Activated CD4-positive, alpha-beta T cell treated with anti-CD3 and anti-CD28 coated beads for 1 hour (primary cell): ENCODE results near the gene ABCF1.

ENCODE experiments used
- DNase-seq: peaks from one replicate; pipeline ENCODE4 v3.0.0-alpha.2; 2020

ABCF1 gene

DNA sequence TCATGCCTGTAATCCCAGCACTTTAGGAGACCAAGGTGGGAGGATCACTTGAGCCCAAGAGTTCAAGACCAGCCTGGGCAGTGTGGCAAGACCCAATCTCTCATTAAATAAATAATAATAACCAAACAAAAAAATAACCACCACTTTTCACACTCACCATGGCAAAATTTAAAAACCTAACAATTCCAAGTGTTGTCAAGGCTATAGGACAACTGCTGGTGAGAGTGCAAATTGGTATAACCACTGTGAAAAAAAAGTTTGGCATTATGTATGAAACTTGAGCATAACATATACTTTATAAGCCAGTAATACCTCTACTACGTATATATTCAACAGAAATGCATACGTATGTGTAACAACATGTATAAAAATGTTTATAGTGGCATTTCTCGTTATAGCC, 10.3 kb upstream of the ABCF1 start:
- no peak for DNase-seq

DNA sequence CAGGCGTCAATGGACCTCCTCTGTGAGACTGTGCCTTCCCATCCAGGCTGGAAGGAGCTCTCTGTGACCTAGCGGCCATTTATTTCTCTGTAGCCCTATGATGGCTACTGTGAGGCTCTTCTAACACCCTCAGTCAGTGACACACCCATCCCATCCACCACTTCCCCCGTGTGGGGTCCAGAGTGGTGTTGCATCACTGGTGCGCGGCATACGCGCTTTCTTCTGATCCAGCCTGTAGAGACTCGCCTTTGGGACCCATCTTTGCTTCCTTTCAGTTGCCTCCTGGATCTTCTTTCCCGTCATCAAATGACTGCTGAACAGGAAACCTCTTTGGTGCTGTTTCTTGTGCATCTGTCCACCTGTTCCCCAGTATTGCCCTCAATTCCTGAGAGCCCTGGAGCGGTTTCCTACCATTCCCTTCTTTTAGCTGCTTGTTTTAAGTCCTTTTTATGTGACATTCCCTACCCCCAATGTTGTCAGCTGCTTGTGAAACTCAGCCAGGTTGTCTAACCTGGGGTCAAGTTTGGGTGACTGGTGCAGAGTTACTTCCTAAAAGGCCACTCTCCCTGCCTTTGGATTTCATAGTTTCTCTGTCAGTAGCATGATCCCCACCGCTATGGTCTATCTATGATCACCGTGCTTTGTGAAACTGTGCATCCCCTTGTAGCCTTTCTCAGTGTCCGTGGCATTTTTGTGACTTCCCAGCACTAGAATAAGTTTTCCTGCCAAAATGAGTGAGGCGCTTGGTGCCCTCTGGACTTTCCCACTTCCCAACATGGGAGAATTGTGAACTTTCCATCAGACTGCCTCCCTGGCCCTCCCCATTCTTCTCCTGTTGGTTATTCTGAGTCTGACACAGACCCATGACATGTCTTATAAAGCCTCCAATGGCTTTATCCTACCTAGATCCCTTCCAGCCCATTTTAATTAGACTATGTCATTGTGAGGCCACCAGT, 8.5 kb upstream of the ABCF1 start:
- DNase-seq: no peak

DNA sequence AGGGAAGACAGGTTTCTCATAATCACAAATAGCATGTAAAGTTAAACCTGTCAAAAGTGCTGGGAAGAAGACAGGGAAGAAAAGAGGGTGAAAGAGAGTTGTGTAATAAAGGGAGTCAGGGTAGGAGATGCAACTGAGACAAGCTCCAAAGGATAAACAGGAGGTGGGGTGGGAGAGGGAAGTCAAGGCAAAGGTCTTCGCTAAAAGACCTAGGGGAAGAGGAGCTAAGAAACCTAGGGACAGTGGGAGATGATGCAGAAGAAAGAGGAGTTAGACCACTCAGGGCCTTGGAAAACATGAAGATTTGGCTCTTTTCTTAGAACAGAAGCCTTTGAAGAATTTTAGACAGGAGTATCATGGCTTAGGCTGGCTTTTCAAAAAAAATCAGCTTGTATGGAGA, 7.1 kb upstream of the ABCF1 start:
- DNase-seq: no peak

DNA sequence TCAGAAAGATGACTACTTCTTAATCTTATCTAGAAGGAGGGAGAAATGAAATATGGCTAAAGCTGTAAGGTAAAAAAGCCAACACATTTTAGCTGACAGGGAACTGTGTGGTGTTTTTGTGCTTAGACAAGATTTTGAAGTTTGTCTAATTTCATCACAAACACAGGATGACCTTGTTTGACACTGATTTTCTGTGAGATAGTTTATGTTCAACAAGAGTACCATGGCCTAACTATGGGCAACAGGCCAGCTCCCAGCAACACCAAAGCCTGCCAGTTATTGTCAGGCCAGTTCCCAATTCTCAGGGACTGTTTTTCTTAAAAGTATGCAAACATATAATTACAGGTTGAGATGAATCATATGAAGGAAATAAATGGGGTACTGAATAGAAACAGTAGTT, 5.5 kb upstream of the ABCF1 start:
- DNase-seq: no peak

DNA sequence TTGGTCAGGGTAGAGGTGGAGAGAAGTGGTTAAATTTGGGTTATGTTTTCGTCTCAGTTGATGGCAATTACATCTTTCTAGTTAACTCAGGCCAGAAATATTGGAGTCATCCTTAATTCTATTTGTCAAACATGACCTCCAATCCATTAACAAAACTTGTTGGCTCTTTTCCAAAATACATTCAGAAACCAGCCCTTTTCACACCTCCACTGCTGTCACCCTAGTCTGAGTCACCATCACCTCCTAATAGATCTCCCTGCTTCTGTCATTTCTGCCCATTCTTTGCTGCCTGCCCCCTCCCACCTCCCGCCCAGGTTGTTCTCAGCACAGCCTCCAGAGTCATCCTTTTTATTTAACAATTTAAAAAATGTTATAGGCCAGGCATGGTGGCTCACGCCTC, 3.0 kb upstream of the ABCF1 start:
- DNase-seq: no peak

DNA sequence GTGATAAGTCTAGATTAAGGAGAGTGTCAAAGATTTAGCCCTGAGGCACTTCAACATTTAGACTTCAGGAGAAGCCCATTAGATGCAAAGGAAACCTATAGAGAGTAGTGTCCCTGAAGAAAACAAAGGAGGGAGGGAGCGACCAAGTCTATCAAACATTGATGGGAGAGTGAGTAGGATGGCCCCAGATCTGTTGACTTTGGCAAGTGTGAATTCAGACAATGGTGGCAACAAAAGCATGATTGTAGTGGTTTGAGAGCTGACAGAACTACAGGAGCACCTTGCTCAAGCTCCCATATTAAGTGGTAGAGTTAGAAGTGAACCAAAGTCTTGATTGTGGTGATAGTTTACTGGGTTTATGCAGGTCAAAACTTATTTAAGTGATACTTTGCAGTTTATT, 979 bp upstream of the ABCF1 start:
- no peak for DNase-seq

DNA sequence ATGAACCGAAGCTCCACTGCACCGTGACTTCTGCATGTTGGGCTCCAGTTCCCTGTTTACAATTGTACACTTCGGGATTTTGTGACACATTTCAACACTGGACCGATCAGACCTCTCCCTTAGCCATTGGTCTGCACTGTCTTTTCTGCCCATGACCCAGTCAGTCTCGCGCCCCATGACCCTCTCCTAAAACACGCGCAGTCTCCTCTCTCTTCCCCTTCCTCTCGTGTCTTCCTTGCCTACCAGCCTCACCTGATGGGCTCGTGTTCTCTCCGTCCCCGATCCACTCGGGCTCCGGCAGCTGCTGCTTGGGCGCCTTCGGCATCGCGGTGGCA, 535 bp upstream of the ABCF1 start:
- DNase-seq: no peak

DNA sequence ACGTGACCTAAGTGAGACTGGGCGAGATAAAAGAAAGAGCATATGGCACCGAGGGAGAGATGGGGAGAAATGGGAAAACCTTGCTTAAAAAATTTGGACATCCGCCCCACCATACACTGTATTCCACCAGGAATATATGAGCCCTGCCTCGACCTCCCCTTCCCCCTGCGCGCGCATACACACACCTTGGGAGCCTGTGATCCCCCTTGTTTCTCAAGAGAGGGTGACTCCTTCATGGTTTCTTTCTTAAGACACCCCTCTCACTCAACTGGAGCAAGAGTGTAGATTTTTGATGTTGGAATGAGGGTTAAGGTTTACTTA, 480 bp downstream of the ABCF1 start:
- no peak for DNase-seq

DNA sequence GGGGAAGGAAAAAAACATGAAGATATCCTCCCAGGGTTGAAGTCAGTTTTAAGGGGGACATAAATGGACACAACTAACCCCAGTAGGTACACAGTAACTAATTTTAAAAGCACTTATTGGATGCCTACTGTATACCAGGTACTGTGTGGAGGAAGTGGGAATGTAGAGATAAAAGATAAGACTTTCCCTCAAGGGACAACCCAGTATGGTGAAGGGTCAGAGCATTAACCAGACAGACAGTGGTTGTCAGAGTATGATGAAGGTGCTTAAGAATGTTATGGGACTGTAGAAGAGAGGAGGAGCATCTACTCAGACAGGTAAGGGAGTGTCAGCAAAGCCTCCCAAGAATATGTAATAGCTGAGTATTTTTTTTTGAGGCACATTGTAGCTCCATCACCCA, 906 bp downstream of the ABCF1 start:
- no peak for DNase-seq

DNA sequence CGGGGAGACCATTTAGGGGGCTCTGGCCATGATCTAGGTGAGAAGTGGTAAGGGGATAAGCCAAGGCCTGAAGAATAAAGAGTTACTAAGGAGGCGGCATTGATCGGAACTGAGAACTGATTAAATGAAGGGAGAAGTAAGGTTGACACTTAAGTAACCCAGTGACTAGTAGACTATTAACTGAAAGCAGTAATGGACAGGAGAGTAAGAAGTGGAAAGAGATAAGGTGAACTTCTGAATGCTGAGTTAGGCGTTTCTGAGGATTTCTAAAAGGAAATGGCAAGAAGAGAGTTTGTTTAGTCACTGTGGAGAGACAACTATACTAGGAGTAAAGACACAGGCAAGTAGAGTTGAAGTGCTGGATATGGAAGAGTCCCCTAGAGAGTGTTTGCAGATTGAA, 1.9 kb downstream of the ABCF1 start:
- DNase-seq: no peak

DNA sequence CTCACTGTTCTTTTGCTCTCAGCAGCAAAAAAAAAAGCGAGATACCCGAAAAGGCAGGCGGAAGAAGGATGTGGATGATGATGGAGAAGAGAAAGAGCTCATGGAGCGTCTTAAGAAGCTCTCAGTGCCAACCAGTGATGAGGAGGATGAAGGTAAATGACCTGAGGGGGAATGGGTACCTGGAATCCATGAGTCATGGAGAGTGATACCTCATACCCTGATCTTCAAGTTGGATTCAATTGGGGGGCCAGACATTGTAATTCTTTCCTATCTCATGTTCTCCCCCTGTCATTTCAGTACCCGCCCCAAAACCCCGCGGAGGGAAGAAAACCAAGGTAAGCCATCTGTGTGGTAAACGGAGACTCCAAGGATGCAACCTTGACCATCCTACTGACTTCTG, 6.8 kb downstream of the ABCF1 start:
- no peak for DNase-seq

DNA sequence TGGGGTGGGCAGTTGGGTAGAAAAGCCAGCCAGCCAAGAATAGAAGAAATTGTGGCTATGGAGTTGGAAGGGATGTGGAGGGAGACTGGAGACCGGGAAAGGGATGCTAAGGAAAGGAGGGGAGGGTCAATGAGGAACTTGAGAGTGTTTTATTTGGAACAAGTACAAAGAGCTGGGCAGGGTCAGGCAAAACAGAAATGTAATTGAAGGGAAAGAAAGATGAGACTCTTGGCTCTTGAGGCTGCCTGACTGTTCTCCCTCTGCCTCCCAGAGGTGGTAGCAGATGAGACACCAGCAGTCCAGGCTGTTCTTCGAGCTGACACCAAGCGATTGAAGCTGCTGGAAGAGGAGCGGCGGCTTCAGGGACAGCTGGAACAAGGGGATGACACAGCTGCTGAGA, 12.7 kb downstream of the ABCF1 start:
- DNase-seq: no peak

DNA sequence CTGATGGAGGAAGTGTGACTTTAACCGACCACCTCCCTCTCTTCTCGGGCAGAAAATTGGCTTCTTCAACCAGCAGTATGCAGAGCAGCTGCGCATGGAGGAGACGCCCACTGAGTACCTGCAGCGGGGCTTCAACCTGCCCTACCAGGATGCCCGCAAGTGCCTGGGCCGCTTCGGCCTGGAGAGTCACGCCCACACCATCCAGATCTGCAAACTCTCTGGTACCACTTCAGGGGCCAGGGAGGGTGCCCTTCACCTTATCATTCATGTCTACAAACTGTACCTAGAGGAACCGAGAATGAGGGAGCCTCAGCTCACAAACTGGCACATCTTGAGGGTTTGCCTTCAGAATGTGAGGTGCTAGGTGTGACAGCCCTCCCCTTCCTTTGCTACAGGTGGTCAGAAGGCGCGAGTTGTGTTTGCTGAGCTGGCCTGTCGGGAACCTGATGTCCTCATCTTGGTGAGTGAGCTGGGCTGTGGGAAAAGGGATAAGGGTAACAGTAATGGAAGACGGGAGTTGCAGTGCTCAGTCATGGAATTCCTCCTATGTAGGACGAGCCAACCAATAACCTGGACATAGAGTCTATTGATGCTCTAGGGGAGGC, 18.6 kb downstream of the ABCF1 start:
- DNase-seq: no peak

DNA sequence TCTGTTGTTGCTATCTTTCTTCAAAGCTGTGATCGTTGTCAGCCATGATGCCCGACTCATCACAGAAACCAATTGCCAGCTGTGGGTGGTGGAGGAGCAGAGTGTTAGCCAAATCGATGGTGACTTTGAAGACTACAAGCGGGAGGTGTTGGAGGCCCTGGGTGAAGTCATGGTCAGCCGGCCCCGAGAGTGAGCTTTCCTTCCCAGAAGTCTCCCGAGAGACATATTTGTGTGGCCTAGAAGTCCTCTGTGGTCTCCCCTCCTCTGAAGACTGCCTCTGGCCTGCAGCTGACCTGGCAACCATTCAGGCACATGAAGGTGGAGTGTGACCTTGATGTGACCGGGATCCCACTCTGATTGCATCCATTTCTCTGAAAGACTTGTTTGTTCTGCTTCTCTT, 19.3 kb downstream of the ABCF1 start:
- DNase-seq: no peak

DNA sequence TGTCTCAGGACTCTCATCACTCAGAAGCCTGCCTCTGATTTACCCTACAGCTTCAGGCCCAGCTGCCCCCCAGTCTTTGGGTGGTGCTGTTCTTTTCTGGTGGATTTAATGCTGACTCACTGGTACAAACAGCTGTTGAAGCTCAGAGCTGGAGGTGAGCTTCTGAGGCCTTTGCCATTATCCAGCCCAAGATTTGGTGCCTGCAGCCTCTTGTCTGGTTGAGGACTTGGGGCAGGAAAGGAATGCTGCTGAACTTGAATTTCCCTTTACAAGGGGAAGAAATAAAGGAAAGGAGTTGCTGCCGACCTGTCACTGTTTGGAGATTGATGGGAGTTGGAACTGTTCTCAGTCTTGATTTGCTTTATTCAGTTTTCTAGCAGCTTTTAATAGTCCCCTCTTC, 19.8 kb downstream of the ABCF1 start:
- DNase-seq: no peak

DNA sequence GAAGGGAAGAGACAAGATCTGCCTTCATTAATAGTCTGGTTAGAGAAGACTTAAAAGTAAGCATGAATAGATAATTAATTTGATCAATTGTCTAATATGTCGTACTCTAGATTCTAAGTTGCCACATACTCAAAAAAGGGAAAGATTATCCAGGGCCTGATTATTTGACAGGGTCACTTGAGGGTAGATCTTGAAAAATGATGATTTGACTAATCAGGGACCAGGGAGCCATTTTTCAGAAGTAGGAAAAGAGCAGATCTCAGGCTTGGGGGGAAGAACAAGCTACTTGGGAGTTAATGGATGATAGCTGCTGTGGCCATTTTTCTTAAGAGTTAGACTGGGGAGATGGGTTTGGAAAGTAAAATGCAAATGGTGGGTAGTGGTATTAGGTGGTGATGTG, 21.0 kb downstream of the ABCF1 start:
- DNase-seq: no peak

DNA sequence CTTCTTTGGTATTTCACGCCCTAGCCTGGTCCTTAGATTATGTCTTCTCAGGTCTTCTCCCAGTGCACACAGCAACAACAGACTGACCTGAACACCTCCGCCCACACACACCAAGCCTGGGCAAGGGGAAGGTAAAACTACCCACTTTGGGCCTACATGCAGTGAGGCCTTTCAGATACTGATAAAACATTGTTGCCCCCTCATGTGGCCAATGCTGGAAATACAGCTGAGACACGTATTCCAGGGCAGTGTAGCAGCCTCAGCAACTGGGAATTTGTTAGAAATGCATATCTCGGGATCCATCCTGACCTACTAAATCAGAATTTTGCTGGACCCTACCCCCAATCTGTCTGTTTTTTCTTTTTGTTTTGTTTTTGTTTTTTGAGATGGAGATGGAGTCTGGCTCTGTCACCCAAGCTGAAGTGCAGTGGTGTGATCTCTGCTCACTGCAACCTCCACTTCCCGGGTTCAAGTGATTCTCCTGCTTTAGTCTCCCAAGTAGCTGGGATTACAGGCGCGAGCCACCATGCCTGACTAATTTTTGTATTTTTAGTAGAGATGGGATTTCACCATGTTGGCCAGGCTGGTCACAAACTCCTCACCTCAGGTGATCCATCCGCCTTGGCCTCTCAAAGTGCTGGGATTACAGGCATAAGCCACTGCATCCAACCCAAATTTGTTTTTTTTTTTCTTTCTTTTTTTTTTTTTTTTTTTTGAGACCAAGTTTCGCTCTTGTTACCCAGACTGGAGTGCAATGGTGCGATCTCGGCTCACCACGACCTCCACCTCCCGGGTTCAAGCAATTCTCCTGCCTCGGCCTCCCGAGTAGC, 26.3 kb downstream of the ABCF1 start:
- DNase-seq: peak; percentile 67

DNA sequence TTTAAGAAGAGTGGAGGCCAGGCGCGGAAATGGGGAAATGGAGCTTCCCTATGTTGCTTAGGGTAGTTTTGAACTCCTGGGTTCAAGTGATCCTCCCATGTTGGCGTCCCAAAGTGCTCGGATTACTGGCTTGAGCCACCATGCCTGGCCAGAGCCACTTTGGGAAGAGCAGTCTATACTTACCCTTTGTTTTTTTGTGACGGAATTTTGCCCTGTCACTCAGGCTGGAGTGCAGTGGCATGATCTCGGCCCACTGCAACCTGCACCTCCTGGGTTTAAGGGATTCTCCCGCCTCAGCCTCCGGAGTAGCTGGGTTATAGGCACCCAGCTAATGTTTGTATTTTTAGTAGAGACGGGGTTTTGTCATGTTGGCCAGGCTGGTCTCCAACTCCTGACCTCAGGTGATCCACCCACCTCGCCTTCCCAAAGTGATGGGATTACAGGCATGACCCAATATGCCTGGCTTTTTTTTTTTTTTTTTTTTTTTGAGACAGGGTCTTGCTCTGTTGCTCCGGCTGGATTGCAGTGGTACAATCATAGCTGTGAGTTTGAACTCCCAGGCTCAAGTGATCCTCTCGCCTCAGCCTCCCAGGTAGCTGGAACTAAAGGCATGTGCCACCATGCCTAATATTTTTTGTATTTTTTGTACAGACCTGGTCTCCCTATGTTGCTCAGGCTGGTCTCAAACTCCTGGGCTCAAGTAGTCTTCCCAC, 27.8 kb downstream of the ABCF1 start:
- no peak for DNase-seq

DNA sequence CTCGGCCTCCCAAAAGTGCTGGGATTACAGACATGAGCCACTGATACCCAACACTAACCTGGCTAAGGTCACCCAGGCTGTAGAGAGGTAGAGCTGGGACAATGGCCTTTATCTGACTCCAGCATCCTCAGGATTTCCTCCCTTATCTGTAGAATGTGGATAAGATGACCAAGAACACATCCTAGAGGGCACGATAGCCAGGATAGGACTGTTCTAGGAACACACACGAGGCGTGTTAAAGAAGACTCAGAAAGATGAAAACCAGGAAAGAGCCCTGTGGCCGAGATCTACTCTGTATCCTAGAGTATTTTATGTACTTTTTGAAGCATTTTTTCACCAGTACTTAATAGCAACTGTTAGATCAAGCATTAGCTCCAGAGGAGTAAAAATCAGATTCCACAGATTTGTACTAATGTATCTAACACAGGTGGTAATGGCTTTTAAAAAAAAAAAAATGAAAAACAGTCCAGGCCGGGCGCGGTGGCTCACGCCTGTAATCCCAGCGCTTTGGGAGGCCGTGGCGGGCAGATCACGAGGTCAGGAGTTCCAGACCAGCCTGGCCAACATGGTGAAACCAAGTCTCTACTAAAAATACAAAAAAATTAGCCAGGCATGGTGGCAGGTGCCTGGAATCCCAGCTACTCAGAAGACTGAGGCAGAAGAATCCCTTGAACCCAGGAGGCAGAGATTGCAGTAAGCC, 28.5 kb downstream of the ABCF1 start:
- no peak for DNase-seq

DNA sequence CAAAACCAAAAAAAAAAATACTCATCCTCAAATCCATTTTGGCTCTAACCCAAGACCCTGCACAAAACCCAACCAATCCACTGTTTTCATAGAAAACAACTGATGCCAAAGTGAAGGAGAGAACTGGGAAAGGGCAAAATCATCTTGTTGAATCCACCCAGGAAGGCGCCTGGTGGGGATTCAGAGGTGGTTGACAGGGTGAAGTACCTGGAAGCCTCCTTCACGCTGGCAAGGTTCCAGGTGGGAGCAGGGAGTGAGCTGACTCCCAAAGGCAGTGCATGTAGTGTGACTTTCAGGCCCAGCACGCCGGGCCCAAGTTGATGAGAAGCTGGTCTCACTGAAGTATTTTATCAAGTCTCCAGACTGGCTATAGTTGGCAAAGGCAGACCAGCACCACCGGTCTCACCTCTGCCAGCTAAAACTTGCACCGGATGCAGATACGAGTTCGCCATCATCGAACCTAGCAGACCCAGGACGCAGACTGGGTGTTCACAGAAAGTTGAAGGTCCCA, 29.3 kb downstream of the ABCF1 start:
- no peak for DNase-seq

DNA sequence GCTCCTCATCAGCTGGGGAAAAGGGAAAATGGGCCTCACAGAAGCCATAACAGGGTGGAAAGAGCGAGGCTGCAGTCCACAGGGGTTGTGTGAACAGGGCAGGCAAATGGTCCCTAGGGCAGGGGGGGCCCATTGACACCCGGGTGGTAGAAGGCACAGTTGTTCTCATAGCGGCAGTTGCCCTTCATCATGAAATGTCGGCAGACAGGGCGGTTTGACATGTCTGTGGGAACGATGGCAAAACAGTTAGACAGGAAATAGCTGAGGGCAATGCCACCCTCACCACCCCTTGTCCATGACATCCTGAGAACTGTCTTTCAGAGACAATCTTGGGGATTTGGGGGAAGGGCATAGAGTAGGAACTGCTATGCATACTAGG, 30.2 kb downstream of the ABCF1 start:
- no peak for DNase-seq

DNA sequence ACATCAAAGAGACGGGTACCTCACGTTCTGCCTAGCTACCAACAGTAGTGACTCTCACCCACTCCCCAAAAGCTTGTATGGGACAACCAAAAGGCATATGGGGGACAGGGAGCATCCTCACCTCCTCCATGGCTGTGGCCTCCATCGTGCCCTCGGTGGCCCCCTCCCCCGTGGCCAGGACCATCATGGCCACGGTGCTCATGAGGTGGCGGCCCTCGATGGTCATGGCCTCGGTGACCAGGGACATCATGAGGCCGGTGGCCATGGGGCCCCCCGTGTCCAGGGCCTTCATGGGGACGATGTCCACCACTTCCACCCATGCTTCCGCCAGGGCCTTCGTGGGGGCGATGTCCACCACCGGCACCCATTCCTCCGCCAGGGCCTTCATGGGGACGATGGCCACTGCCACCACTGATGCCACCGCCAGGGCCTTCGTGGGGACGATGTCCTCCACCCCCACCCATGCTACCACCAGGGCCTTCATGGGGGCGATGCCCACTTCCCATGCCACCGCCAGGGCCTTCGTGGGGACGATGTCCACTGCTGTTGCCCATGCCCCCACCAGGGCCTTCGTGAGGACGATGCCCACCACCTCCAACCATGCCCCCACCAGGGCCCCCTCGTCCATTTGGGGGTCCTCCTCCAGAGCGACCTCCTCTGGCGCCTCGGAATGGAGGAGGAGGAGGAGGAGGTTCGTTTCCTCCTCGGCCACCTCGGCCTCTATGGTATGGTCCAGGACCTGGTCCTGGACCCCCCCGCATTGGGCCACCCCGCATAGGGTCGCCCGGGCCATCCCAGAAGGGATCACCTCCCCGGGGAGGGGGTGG, 30.8 kb downstream of the ABCF1 start:
- no peak for DNase-seq
